ENCODE results near the gene SLC46A2. TPM values are rescaled to one million over a fixed set of nuclear protein-coding genes. Genes with fewer than 3 reads are reported as not detected.

The SLC46A2 gene
- total RNA-seq, 1 donor from 2014 or later: not detected

- TF ChIP-seq CTCF (IDR thresholded peaks at IDR 0.05; ENCODE audit: unreplicated experiment): no peak
- peaks cover 3% of the 10 kb centered on the region for H3K27me3 Mint-ChIP-seq (ENCODE audit: unreplicated experiment)
- no peaks in the 10 kb centered on the region for H3K36me3 Mint-ChIP-seq (ENCODE audit: low read depth, unreplicated experiment)
- no peak overlapping the region for H3K4me3 Mint-ChIP-seq (ENCODE audit: unreplicated experiment)
- H3K4me1 Mint-ChIP-seq (ENCODE audit: unreplicated experiment): no peaks in the 10 kb centered on the region
- no peaks in the 10 kb centered on the region for H3K9me3 Mint-ChIP-seq (ENCODE audit: unreplicated experiment)
- no peak overlapping the region for H3K27ac Mint-ChIP-seq (ENCODE audit: unreplicated experiment)
- DNase-seq (ENCODE audit: low spot score): no peak
These were observed 8.2 kb upstream of the SLC46A2 start for GRCh38 chr9:112898872-112899311.

GRCh38 chr9:112896131-112896530, 5.5 kb upstream of the SLC46A2 start:
- no peak overlapping the region for H3K4me3 Mint-ChIP-seq (ENCODE audit: unreplicated experiment)
- H3K36me3 Mint-ChIP-seq (ENCODE audit: low read depth, unreplicated experiment): no peaks in the 10 kb centered on the region
- no peak for DNase-seq (ENCODE audit: low spot score)
- H3K27ac Mint-ChIP-seq (ENCODE audit: unreplicated experiment): no peak overlapping the region
- peaks cover 7% of the 10 kb centered on the region for H3K27me3 Mint-ChIP-seq (ENCODE audit: unreplicated experiment)
- H3K9me3 Mint-ChIP-seq (ENCODE audit: unreplicated experiment): no peaks in the 10 kb centered on the region
- H3K4me1 Mint-ChIP-seq (ENCODE audit: unreplicated experiment): no peaks in the 10 kb centered on the region
- TF ChIP-seq CTCF (IDR thresholded peaks at IDR 0.05; ENCODE audit: unreplicated experiment): no peak

- Mint-ChIP-seq H3K9me3 (ENCODE audit: unreplicated experiment) (no peaks in the 10 kb centered on the region), H3K27ac (ENCODE audit: unreplicated experiment) (no peak overlapping the region), H3K4me1 (ENCODE audit: unreplicated experiment) (no peaks in the 10 kb centered on the region), H3K36me3 (ENCODE audit: low read depth, unreplicated experiment) (no peaks in the 10 kb centered on the region), H3K4me3 (ENCODE audit: unreplicated experiment) (no peak overlapping the region), H3K27me3 (ENCODE audit: unreplicated experiment) (peaks cover 10% of the 10 kb centered on the region)
- no peak for TF ChIP-seq CTCF (IDR thresholded peaks at IDR 0.05; ENCODE audit: unreplicated experiment)
- no peak for DNase-seq (ENCODE audit: low spot score)
These were observed 4.0 kb upstream of the SLC46A2 start for GRCh38 chr9:112894699-112895098.

- H3K27ac Mint-ChIP-seq (ENCODE audit: unreplicated experiment): no peak overlapping the region
- no peaks in the 10 kb centered on the region for H3K9me3 Mint-ChIP-seq (ENCODE audit: unreplicated experiment)
- peaks cover 10% of the 10 kb centered on the region for H3K27me3 Mint-ChIP-seq (ENCODE audit: unreplicated experiment)
These were observed 3.4 kb upstream of the SLC46A2 start for GRCh38 chr9:112894041-112894440.

GRCh38 chr9:112892981-112893380, 2.3 kb upstream of the SLC46A2 start:
- Mint-ChIP-seq H3K36me3 (ENCODE audit: low read depth, unreplicated experiment) (no peaks in the 10 kb centered on the region), H3K4me3 (ENCODE audit: unreplicated experiment) (no peak overlapping the region), H3K27me3 (ENCODE audit: unreplicated experiment) (peaks cover 12% of the 10 kb centered on the region), H3K27ac (ENCODE audit: unreplicated experiment) (no peak overlapping the region), H3K4me1 (ENCODE audit: unreplicated experiment) (no peaks in the 10 kb centered on the region), H3K9me3 (ENCODE audit: unreplicated experiment) (no peaks in the 10 kb centered on the region)
- no peak for TF ChIP-seq CTCF (IDR thresholded peaks at IDR 0.05; ENCODE audit: unreplicated experiment)
- no peak for DNase-seq (ENCODE audit: low spot score)

More at GRCh38 chr9:112894041-112894440, 3.4 kb upstream of the SLC46A2 start:
- no peak for DNase-seq (ENCODE audit: low spot score)
- Mint-ChIP-seq H3K36me3 (ENCODE audit: low read depth, unreplicated experiment) (no peaks in the 10 kb centered on the region), H3K4me1 (ENCODE audit: unreplicated experiment) (no peaks in the 10 kb centered on the region), H3K4me3 (ENCODE audit: unreplicated experiment) (no peak overlapping the region)
- TF ChIP-seq CTCF (IDR thresholded peaks at IDR 0.05; ENCODE audit: unreplicated experiment): no peak
